ENCODE data around the gene IMPG1. TPM values are rescaled to one million over a fixed set of nuclear protein-coding genes. Genes with fewer than 3 reads are reported as not detected.

IMPG1 gene
- total and polyA plus RNA-seq, 10 of the 15 experiments (the other 5 are each of a cell fraction or from before 2014, with no cell fraction given), result not detected

- in situ Hi-C loops (cut with MboI), result no loop called here
- 14% methylated on average over 1 of the region's 1 CpG for WGBS (ENCODE audit: insufficient coverage, insufficient replicate concordance, low lambda C conversion rate, missing lambda C conversion rate)
Measured at GRCh38 chr6:75963569-75963968, 108.9 kb downstream of the IMPG1 start.

More at GRCh38 chr6:75963569-75963968, 108.9 kb downstream of the IMPG1 start:
- Histone ChIP-seq H4K20me1 (ENCODE audit: control insufficient read depth, insufficient read depth) (no peaks in the 10 kb centered on the region), H3K27ac (ENCODE audit: control insufficient read depth, insufficient read depth) (no peak overlapping the region), H3K4me1 (ENCODE audit: control insufficient read depth, insufficient read depth, low read length) (no peaks in the 10 kb centered on the region), H3K9ac (ENCODE audit: control insufficient read depth, insufficient read depth, low read length) (no peak overlapping the region), H3K36me3 (ENCODE audit: control insufficient read depth in 2 of 2, insufficient read depth in 2 of 2, low read length in 1 of 2) (no peaks in the 10 kb centered on the region), H3K4me3 (no peak overlapping the region), H3K79me2 (ENCODE audit: control insufficient read depth, insufficient read depth, low read length) (no peaks in the 10 kb centered on the region), H3K4me2 (ENCODE audit: control insufficient read depth, insufficient read depth) (no peak overlapping the region), H2AFZ (ENCODE audit: control insufficient read depth, low read depth, low read length) (no peak overlapping the region), H3K9me3 (replicated peaks; ENCODE audit: control insufficient read depth, insufficient read depth, low read length) (no peaks in the 10 kb centered on the region), H3K27me3 (replicated peaks in 1 of 2; ENCODE audit: control insufficient read depth in 2 of 2, insufficient read depth in 2 of 2, low read length in 1 of 2) (no peaks in the 10 kb centered on the region)
- RAD21 ChIA-PET (ENCODE audit: unreplicated experiment), result no interaction called here
- DNase-seq (ENCODE audit: low read depth, low spot score), result no peak
- TF ChIP-seq NBN (IDR thresholded peaks at IDR 0.05) (no peak), PML (IDR thresholded peaks at IDR 0.05; ENCODE audit: low read length) (no peak), BHLHE40 (IDR thresholded peaks at IDR 0.05; ENCODE audit: borderline replicate concordance in 1 of 2, low read depth in 2 of 2, low read length in 1 of 2) (no peak), SREBF2 (IDR thresholded peaks at IDR 0.05; ENCODE audit: low read length) (no peak)
- TF ChIP-seq, protein P1, sequence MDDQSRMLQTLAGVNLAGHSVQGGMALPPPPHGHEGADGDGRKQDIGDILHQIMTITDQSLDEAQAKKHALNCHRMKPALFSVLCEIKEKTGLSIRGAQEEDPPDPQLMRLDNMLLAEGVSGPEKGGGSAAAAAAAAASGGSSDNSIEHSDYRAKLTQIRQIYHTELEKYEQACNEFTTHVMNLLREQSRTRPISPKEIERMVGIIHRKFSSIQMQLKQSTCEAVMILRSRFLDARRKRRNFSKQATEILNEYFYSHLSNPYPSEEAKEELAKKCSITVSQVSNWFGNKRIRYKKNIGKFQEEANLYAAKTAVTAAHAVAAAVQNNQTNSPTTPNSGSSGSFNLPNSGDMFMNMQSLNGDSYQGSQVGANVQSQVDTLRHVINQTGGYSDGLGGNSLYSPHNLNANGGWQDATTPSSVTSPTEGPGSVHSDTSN (IDR thresholded peaks at IDR 0.05; ENCODE audit: insufficient replicate concordance, low read depth, low read length), result no peak
- TF ChIP-seq, protein P2, sequence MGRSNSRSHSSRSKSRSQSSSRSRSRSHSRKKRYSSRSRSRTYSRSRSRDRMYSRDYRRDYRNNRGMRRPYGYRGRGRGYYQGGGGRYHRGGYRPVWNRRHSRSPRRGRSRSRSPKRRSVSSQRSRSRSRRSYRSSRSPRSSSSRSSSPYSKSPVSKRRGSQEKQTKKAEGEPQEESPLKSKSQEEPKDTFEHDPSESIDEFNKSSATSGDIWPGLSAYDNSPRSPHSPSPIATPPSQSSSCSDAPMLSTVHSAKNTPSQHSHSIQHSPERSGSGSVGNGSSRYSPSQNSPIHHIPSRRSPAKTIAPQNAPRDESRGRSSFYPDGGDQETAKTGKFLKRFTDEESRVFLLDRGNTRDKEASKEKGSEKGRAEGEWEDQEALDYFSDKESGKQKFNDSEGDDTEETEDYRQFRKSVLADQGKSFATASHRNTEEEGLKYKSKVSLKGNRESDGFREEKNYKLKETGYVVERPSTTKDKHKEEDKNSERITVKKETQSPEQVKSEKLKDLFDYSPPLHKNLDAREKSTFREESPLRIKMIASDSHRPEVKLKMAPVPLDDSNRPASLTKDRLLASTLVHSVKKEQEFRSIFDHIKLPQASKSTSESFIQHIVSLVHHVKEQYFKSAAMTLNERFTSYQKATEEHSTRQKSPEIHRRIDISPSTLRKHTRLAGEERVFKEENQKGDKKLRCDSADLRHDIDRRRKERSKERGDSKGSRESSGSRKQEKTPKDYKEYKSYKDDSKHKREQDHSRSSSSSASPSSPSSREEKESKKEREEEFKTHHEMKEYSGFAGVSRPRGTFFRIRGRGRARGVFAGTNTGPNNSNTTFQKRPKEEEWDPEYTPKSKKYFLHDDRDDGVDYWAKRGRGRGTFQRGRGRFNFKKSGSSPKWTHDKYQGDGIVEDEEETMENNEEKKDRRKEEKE (IDR thresholded peaks at IDR 0.05), result no peak
- SMC1A ChIA-PET (ENCODE audit: uncharacterized antibody, unreplicated experiment), result no interaction called here
- FAIRE-seq, result no peak
- intact Hi-C loops (cut with micrococcal nuclease; ENCODE audit: unreplicated experiment), result no loop called here
- CTCF ChIA-PET, result interaction anchor here (1.1 kb wide), 1 partner anchor 70 kb away, joined by 3 read pairs; no protein-coding TSS in a partner anchor
- no peak for ATAC-seq
- POLR2A ChIA-PET, result no interaction called here
- BruUV-seq (replicated peaks), result no TSS peak

Data from GM12878 (cell line).